Measurements from ENCODE around the gene EFHD1. TPM values are rescaled to one million over a fixed set of nuclear protein-coding genes. Genes with fewer than 3 reads are reported as not detected.
A peak's percentile ranks its signal among the peaks of the same experiment; 100 is the strongest.

The EFHD1 gene
- total and polyA plus RNA-seq, 2 of the 13 experiments (the other 11 are each of a cell fraction or from before 2014, with no cell fraction given) = 0.09 TPM; not detected in 1

- TF ChIP-seq ZNF275 (CRISPR knock-in tag; IDR thresholded peaks at IDR 0.05; ENCODE audit: borderline replicate concordance) (no peak), SIX1 (CRISPR knock-in tag; IDR thresholded peaks at IDR 0.05; ENCODE audit: borderline replicate concordance) (no peak), CBX1 (IDR thresholded peaks at IDR 0.05; ENCODE audit: low read depth) (no peak), ATM (IDR thresholded peaks at IDR 0.05; ENCODE audit: borderline replicate concordance) (no peak), ZNF232 (CRISPR knock-in tag; IDR thresholded peaks at IDR 0.05; ENCODE audit: borderline replicate concordance) (no peak), RFX3 (CRISPR knock-in tag; IDR thresholded peaks at IDR 0.05) (no peak), RXRA (CRISPR knock-in tag; IDR thresholded peaks at IDR 0.05) (peak; percentile 34; the same call in 1 of the 2 replicates), POGZ (CRISPR knock-in tag; IDR thresholded peaks at IDR 0.05) (no peak), CEBPG (CRISPR knock-in tag; IDR thresholded peaks at IDR 0.05) (no peak), ZNF510 (CRISPR knock-in tag; IDR thresholded peaks at IDR 0.05; ENCODE audit: low read depth) (no peak), ELK4 (CRISPR knock-in tag; IDR thresholded peaks at IDR 0.05; ENCODE audit: borderline replicate concordance) (no peak), CHD4 (IDR thresholded peaks at IDR 0.05; ENCODE audit: borderline replicate concordance, low read length) (no peak), FOSL2 (CRISPR knock-in tag; IDR thresholded peaks at IDR 0.05) (0 out of 2 replicates have a peak, but pooled peaks have one; percentile 28), LRRFIP1 (CRISPR knock-in tag; conservative IDR thresholded peaks at IDR 0.05) (no peak), GMEB1 (CRISPR knock-in tag; IDR thresholded peaks at IDR 0.05; ENCODE audit: borderline replicate concordance) (no peak)
Observed at GRCh38 chr2:232632229-232632903, 1.0 kb upstream of the EFHD1 start (continued).

Measured in HepG2 (cell line).